Activated CD4-positive, alpha-beta T cell treated with anti-CD3 and anti-CD28 coated beads, Interleukin-2, amount 50 U/mL, for 1 hour (primary cell): ENCODE data around the gene WDR5B.
"Not testable (repeated sequence)": the region's sequence is repeated elsewhere in the genome, so short reads cannot be mapped to it uniquely, and the experiment has no call there.

Experiments
- DNase-seq: peaks from one replicate; pipeline ENCODE4 v3.0.0-alpha.2; 2020

Gene WDR5B

GRCh38 chr3:122407946-122408345 lies 7.9 kb downstream of the WDR5B start:
- no peak for DNase-seq

GRCh38 chr3:122406198-122406597 lies 9.7 kb downstream of the WDR5B start:
- DNase-seq = no peak

GRCh38 chr3:122405015-122405414 lies 10.8 kb downstream of the WDR5B start:
- no peak for DNase-seq

GRCh38 chr3:122403489-122403888 lies 12.4 kb downstream of the WDR5B start:
- DNase-seq = no peak

- DNase-seq = no peak
These were observed 16.9 kb downstream of the WDR5B start for GRCh38 chr3:122398920-122399319.

GRCh38 chr3:122397201-122397600 lies 18.7 kb downstream of the WDR5B start:
- no peak for DNase-seq

GRCh38 chr3:122396511-122396910 lies 19.4 kb downstream of the WDR5B start:
- DNase-seq = no peak

- DNase-seq = no peak
These were observed 20.3 kb downstream of the WDR5B start for GRCh38 chr3:122395582-122395981.

GRCh38 chr3:122394173-122394572 lies 21.7 kb downstream of the WDR5B start:
- no peak for DNase-seq

GRCh38 chr3:122392868-122393844 lies 22.7 kb downstream of the WDR5B start:
- DNase-seq = peak; percentile 2

GRCh38 chr3:122391681-122392446 lies 24.0 kb downstream of the WDR5B start:
- no peak for DNase-seq

GRCh38 chr3:122390665-122391064 lies 25.2 kb downstream of the WDR5B start:
- no peak for DNase-seq

- no peak for DNase-seq
These were observed 26.0 kb downstream of the WDR5B start for GRCh38 chr3:122389892-122390291.

GRCh38 chr3:122389197-122389596 lies 26.7 kb downstream of the WDR5B start:
- DNase-seq = no peak

GRCh38 chr3:122387709-122388108 lies 28.2 kb downstream of the WDR5B start:
- no peak for DNase-seq

- peak; percentile 93 for DNase-seq
These were observed 31.8 kb downstream of the WDR5B start, which contains the start of gene FAM162A for GRCh38 chr3:122383771-122384697. FAM162A (plus strand) TSS chr3:122384182; CDS start chr3:122384266, 84 bp downstream.

GRCh38 chr3:122382888-122383666 lies 32.8 kb downstream of the WDR5B start, which contains the start of gene MIX23:
MIX23 (minus strand) TSS chr3:122383231; CDS start chr3:122383224, 7 bp downstream.
- peak; percentile 82 for DNase-seq

- no peak for DNase-seq
These were observed 37.9 kb downstream of the WDR5B start for GRCh38 chr3:122377975-122378374.

- DNase-seq = no peak
These were observed 41.8 kb downstream of the WDR5B start for GRCh38 chr3:122374034-122374433.

GRCh38 chr3:122366379-122366749 lies 49.5 kb downstream of the WDR5B start:
- no peak for DNase-seq

GRCh38 chr3:122365582-122366378 lies 50.1 kb downstream of the WDR5B start:
- DNase-seq = not testable (repeated sequence)
